B cell (primary cell): ENCODE results near the gene TRPV4. TPM values are rescaled to one million over a fixed set of nuclear protein-coding genes. Genes with fewer than 3 reads are reported as not detected.

ENCODE experiments used
- ATAC-seq: fragments of 200-7000 bp; cut with Tn5 transposase; one replicate; pipeline ENCODE4 v1.10.0; 2021; ENCODE audit warnings: low read depth, mild to moderate bottlenecking, moderate number of reproducible peaks, moderate library complexity
- CTCF ChIA-PET: fragments of 350-600 bp; sonication (Branson Sonifier 250); formaldehyde crosslinking; loops from one replicate; lab custom pipeline; 2021; ENCODE audit warnings: antibody characterized with exemption, inconsistent platforms; lab: Charles Lee
- POLR2A ChIA-PET: fragments of 350-600 bp; sonication (Branson Sonifier 250); formaldehyde crosslinking; loops from one replicate; lab custom pipeline; 2021; ENCODE audit warnings: antibody characterized with exemption; lab: Charles Lee
- DNase-seq: peaks from one replicate; pipeline ENCODE4 v3.0.0; 2013
- H2AFZ ChIP-seq: 2 replicates; pipeline ENCODE4 v1.6.1; 2012; ENCODE audit warnings: mild to moderate bottlenecking, low read depth, low read length; ENCODE audit not compliant: insufficient read depth, poor library complexity, severe bottlenecking
- H3K27ac ChIP-seq, 2 donors: 1 replicate in 1 of 2; 2 replicates in 1 of 2; pipeline ENCODE4 v1.5.1; 2012 to 2013; ENCODE audit warnings: low read length in 2 of 2, mild to moderate bottlenecking in 2 of 2, moderate library complexity in 1 of 2
- H3K27me3 ChIP-seq, 4 experiments: fragments of 200-600 bp in 1 of 4; sonication (generic) in 1 of 4; replicated peaks in 1 of 4; 1 replicate in 2 of 4; 2 replicates in 2 of 4; pipeline versions ENCODE4 v1.6.1 to v1.7.0; 2013 to 2016; ENCODE audit warnings: low read length in 3 of 4, mild to moderate bottlenecking in 2 of 4, mixed read lengths in 1 of 4, moderate library complexity in 1 of 4; ENCODE audit not compliant: insufficient read depth in 4 of 4, control insufficient read depth in 3 of 4; ENCODE audit errors: control extremely low read depth in 1 of 4
- H3K36me3 ChIP-seq, 2 experiments: replicated peaks in 1 of 2; 1 replicate in 1 of 2; 2 replicates in 1 of 2; pipeline versions ENCODE4 v1.6.1 to v1.7.1; 2013; ENCODE audit warnings: low read length in 1 of 2; ENCODE audit not compliant: insufficient read depth in 2 of 2, control insufficient read depth in 1 of 2; ENCODE audit errors: control extremely low read depth in 1 of 2, extremely low read depth in 1 of 2
- H3K4me1 ChIP-seq, 2 donors: fragments of 200-600 bp in 1 of 2; sonication (generic) in 1 of 2; 1 replicate in 1 of 2; 2 replicates in 1 of 2; pipeline versions ENCODE4 v1.5.1 to v1.6.1; 2013 to 2017; ENCODE audit warnings: low read length in 2 of 2; ENCODE audit not compliant: control insufficient read depth in 2 of 2, insufficient read depth in 2 of 2
- H3K4me2 ChIP-seq: replicated peaks from 2 replicates; pipeline ENCODE3; 2012; ENCODE audit warnings: mild to moderate bottlenecking, low read depth, low read length; ENCODE audit not compliant: poor library complexity, severe bottlenecking
- H3K4me3 ChIP-seq, 5 experiments: fragments of 200-600 bp in 1 of 5; sonication (generic) in 1 of 5; 1 replicate in 3 of 5; 2 replicates in 2 of 5; pipeline versions ENCODE4 v1.5.1 to v1.7.0; 2011 to 2016; ENCODE audit warnings: low read length in 4 of 5, mild to moderate bottlenecking in 4 of 5, low read depth in 2 of 5, control low read depth in 1 of 5, moderate library complexity in 1 of 5; ENCODE audit not compliant: insufficient read depth in 1 of 5; ENCODE audit errors: control extremely low read depth in 1 of 5, extremely low read depth in 1 of 5
- H3K79me2 ChIP-seq: fragments of 200-600 bp; sonication (generic); one replicate; pipeline ENCODE4 v1.6.0; 2016; ENCODE audit warnings: low read length; ENCODE audit not compliant: control insufficient read depth, insufficient read depth
- H3K9ac ChIP-seq: fragments of 200-600 bp; sonication (generic); 2 replicates; pipeline ENCODE4 v1.6.1; 2017; ENCODE audit warnings: mild to moderate bottlenecking, low read length, moderate library complexity
- H3K9me3 ChIP-seq, 3 donors: one replicate each; pipeline versions ENCODE4 v1.6.1 to v1.7.1; 2013; ENCODE audit warnings: low read length in 2 of 3; ENCODE audit not compliant: control insufficient read depth in 2 of 3, insufficient read depth in 1 of 3; ENCODE audit errors: control extremely low read depth in 1 of 3
- H4K20me1 ChIP-seq: 2 replicates; pipeline ENCODE4 v1.6.0; 2012; ENCODE audit warnings: mild to moderate bottlenecking, low read length; ENCODE audit not compliant: insufficient read depth, control insufficient read depth, poor library complexity, severe bottlenecking
- H3K27ac Mint-ChIP-seq: one replicate; pipeline ENCODE4 v1.8.0; 2021; ENCODE audit warnings: mixed read lengths
- H3K27me3 Mint-ChIP-seq: one replicate; pipeline ENCODE4 v1.8.0; 2021; ENCODE audit warnings: mixed read lengths
- H3K4me1 Mint-ChIP-seq: one replicate; pipeline ENCODE4 v1.8.0; 2021; ENCODE audit warnings: mixed read lengths
- H3K4me3 Mint-ChIP-seq: one replicate; pipeline ENCODE4 v1.8.0; 2021; ENCODE audit warnings: mixed read lengths
- H3K9me3 Mint-ChIP-seq: one replicate; pipeline ENCODE4 v1.8.0; 2022; ENCODE audit warnings: mixed read lengths; ENCODE audit not compliant: insufficient read depth
- CTCF ChIP-seq: fragments of 200-600 bp; IDR thresholded peaks from one replicate; pipeline ENCODE4 v1.8.0; 2022; ENCODE audit warnings: antibody characterized with exemption, mild to moderate bottlenecking
- EZH2 ChIP-seq: IDR thresholded peaks from 2 replicates; pipeline ENCODE4 v1.6.1; 2012; ENCODE audit warnings: borderline replicate concordance, low read depth, mild to moderate bottlenecking, moderate library complexity, low read length; ENCODE audit not compliant: insufficient read depth, poor library complexity, severe bottlenecking
- WGBS: methylation state at CpG from one replicate; pipeline ENCODE4 v1.1.5; 2013; ENCODE audit warnings: missing lambda C conversion rate; ENCODE audit not compliant: insufficient coverage; 5-methylcytosine and 5-hydroxymethylcytosine counted together
- intact Hi-C: fragments of 100-400 bp; cut with micrococcal nuclease; formaldehyde crosslinking; loops from one replicate; pipeline ENCODE4 v1.10.0; 2022
- polyA plus RNA-seq: library from polyadenylated mRNA; depleted of rRNA; stranded (reverse); fragments of >200 nt; gene quantifications from 2 replicates; pipeline ENCODE4 v1.2.3, GENCODE V29; 2012
- total RNA-seq, 2 donors: library from RNA; stranded (reverse); fragments of 120-200 nt in 1 of 2; gene quantifications; 1 replicate in 1 of 2; 2 replicates in 1 of 2; pipeline versions ENCODE4 v1.2.3 to v1.2.4, GENCODE V29; 2013 to 2022

The TRPV4 gene
- total and polyA plus RNA-seq, 2 donors (not counting 1 experiment from before 2014, with no cell fraction given), result not detected

- Mint-ChIP-seq H3K4me1 (no peaks in the 10 kb centered on the region), H3K4me3 (no peak overlapping the region), H3K9me3 (no peaks in the 10 kb centered on the region), H3K27me3 (peaks cover 9% of the 10 kb centered on the region), H3K27ac (no peak overlapping the region)
- WGBS, result 93% methylated on average over 4 of the region's 6 CpGs
- CTCF ChIA-PET, result interaction anchor here (1.3 kb wide), 1 partner anchor 8 kb away, joined by 3 read pairs; no protein-coding TSS in a partner anchor
- H3K9ac ChIP-seq, result no peak overlapping the region
- intact Hi-C loops, result no loop called here
- no peaks in the 10 kb centered on the region for H3K9me3 ChIP-seq
- no peak for TF ChIP-seq EZH2
- TF ChIP-seq CTCF, result no peak
- no peak overlapping the region for H3K27ac ChIP-seq
- H3K4me1 ChIP-seq, result no peaks in the 10 kb centered on the region
- ATAC-seq (no peak), DNase-seq (no peak)
- no peaks in the 10 kb centered on the region for H3K79me2 ChIP-seq
- no peaks in the 10 kb centered on the region for H4K20me1 ChIP-seq
- H2AFZ ChIP-seq, result no peak overlapping the region
- no peaks in the 10 kb centered on the region for H3K36me3 ChIP-seq
- H3K27me3 ChIP-seq, result peaks cover 0 to 12% (median 0%) of the 10 kb centered on the region in 4 experiments
- POLR2A ChIA-PET, result no interaction called here
- H3K4me2 ChIP-seq, result no peak overlapping the region
- H3K4me3 ChIP-seq, result no peak overlapping the region
These were observed 19.3 kb downstream of the TRPV4 start for GRCh38 chr12:109813810-109814416.

GRCh38 chr12:109811624-109811995 is 21.6 kb downstream of the TRPV4 start:
- Histone ChIP-seq H4K20me1 (no peaks in the 10 kb centered on the region), H3K27ac (no peak overlapping the region), H3K9me3 (no peaks in the 10 kb centered on the region), H3K36me3 (no peaks in the 10 kb centered on the region), H3K9ac (no peak overlapping the region), H2AFZ (no peak overlapping the region), H3K4me2 (no peak overlapping the region), H3K4me1 (no peaks in the 10 kb centered on the region), H3K27me3 (peaks cover 0 to 9% (median 0%) of the 10 kb centered on the region in 4 experiments), H3K4me3 (no peak overlapping the region), H3K79me2 (no peaks in the 10 kb centered on the region)
- CTCF ChIA-PET, result interaction anchor here (1.9 kb wide), 1 partner anchor 34 kb away, joined by 6 read pairs; no protein-coding TSS in a partner anchor
- POLR2A ChIA-PET, result no interaction called here
- Mint-ChIP-seq H3K9me3 (no peaks in the 10 kb centered on the region), H3K4me3 (no peak overlapping the region), H3K4me1 (no peaks in the 10 kb centered on the region), H3K27ac (no peak overlapping the region), H3K27me3 (no peaks in the 10 kb centered on the region)
- DNase-seq (no peak), ATAC-seq (no peak)
- intact Hi-C loops, result no loop called here
- WGBS, result 79% methylated on average over 2 of the region's 5 CpGs
- TF ChIP-seq CTCF (no peak), EZH2 (no peak)
